CD4-positive, CD25-positive, alpha-beta regulatory T cell (primary cell): Measurements from ENCODE around the gene CREG1. TPM values are rescaled to one million over a fixed set of nuclear protein-coding genes. Genes with fewer than 3 reads are reported as not detected.

Source experiments
- ATAC-seq, 2 donors: fragments of 150-1000 bp; cut with Tn5 transposase; one replicate each; pipeline ENCODE4 v1.10.0; 2021; ENCODE audit warnings: low read depth in 2 of 2, moderate number of reproducible peaks in 2 of 2, moderate library complexity in 1 of 2
- DNase-seq, 3 donors: peaks; one replicate each; pipeline versions ENCODE4 v3.0.0 to v3.0.0-alpha.2; 2012 to 2022; ENCODE audit warnings: mixed read lengths in 1 of 3
- H3K27ac ChIP-seq: one replicate; pipeline ENCODE4 v1.7.0; 2013; ENCODE audit warnings: mild to moderate bottlenecking, low read length; ENCODE audit not compliant: insufficient read depth, poor library complexity, severe bottlenecking
- H3K27me3 ChIP-seq: one replicate; pipeline ENCODE4 v1.7.0; 2013; ENCODE audit warnings: low read length; ENCODE audit not compliant: control insufficient read depth, insufficient read depth
- H3K36me3 ChIP-seq: one replicate; pipeline ENCODE4 v1.7.0; 2013; ENCODE audit warnings: mild to moderate bottlenecking, low read length, moderate library complexity; ENCODE audit not compliant: control insufficient read depth, insufficient read depth
- H3K4me1 ChIP-seq: 2 replicates; pipeline ENCODE4 v1.7.0; 2013; ENCODE audit warnings: mild to moderate bottlenecking, low read length; ENCODE audit not compliant: insufficient read depth, control insufficient read depth, poor library complexity, severe bottlenecking
- H3K4me3 ChIP-seq: one replicate; pipeline ENCODE4 v1.7.0; 2013; ENCODE audit warnings: low read depth, mild to moderate bottlenecking, low read length, moderate library complexity
- H3K9me3 ChIP-seq, 2 experiments: 1 replicate in 1 of 2; 2 replicates in 1 of 2; pipeline ENCODE4 v1.7.0; 2013; ENCODE audit warnings: low read length in 2 of 2, mild to moderate bottlenecking in 1 of 2, moderate library complexity in 1 of 2; ENCODE audit not compliant: control insufficient read depth in 2 of 2
- H3K27ac Mint-ChIP-seq, 3 donors: one replicate each; pipeline ENCODE4 v1.8.0; 2020 to 2022; ENCODE audit warnings: mild to moderate bottlenecking in 3 of 3, mixed read lengths in 3 of 3, moderate library complexity in 2 of 3
- H3K27me3 Mint-ChIP-seq: one replicate; pipeline ENCODE4 v1.8.0; 2022; ENCODE audit warnings: mild to moderate bottlenecking, mixed read lengths
- H3K36me3 Mint-ChIP-seq: one replicate; pipeline ENCODE4 v1.8.0; 2020; ENCODE audit warnings: mixed read lengths
- H3K4me1 Mint-ChIP-seq, 4 donors: one replicate each; pipeline ENCODE4 v1.8.0; 2020 to 2022; ENCODE audit warnings: mixed read lengths in 4 of 4, mild to moderate bottlenecking in 1 of 4
- H3K4me3 Mint-ChIP-seq, 4 donors: one replicate each; pipeline ENCODE4 v1.8.0; 2020 to 2022; ENCODE audit warnings: mild to moderate bottlenecking in 4 of 4, mixed read lengths in 4 of 4, moderate library complexity in 3 of 4
- H3K9me3 Mint-ChIP-seq, 7 donors: one replicate each; pipeline ENCODE4 v1.8.0; 2020 to 2022; ENCODE audit warnings: mixed read lengths in 7 of 7, mild to moderate bottlenecking in 3 of 7, moderate library complexity in 2 of 7
- polyA plus RNA-seq, 4 donors: library from polyadenylated mRNA; unstranded; fragments of 300-500 nt; fragmentation: Illumina TruSeq; gene quantifications; one replicate each; pipeline ENCODE4 v1.2.3, GENCODE V29; 2021
- total RNA-seq: library from RNA; stranded (reverse); gene quantifications from one replicate; pipeline ENCODE4 v1.2.3, GENCODE V29; 2022

CREG1 gene
- total and polyA plus RNA-seq, 5 donors from 2014 or later: 6.7 to 29.7 (median 20.6) TPM

- H3K4me3 ChIP-seq: peak overlapping the region; percentile 51
- Mint-ChIP-seq H3K4me1 (peaks cover 40 to 98% (median 78%) of the 10 kb centered on the region in 4 donors), H3K27ac (peak overlapping the region; percentile 51 to 89 (median 57)), H3K36me3 (peaks cover 62% of the 10 kb centered on the region), H3K9me3 (no peaks in the 10 kb centered on the region), H3K27me3 (no peaks in the 10 kb centered on the region), H3K4me3 (peak overlapping the region; percentile 52 to 98 (median 77))
- H3K27me3 ChIP-seq: no peaks in the 10 kb centered on the region
- H3K27ac ChIP-seq: peak overlapping the region; percentile 70
- no peak for ATAC-seq
- H3K9me3 ChIP-seq: no peaks in the 10 kb centered on the region
- no peak for DNase-seq
- peaks cover 68% of the 10 kb centered on the region for H3K36me3 ChIP-seq
- H3K4me1 ChIP-seq: peaks cover 96% of the 10 kb centered on the region
These were observed 45.8 kb downstream of the CREG1 start for GRCh38 chr1:167507719-167508118.

DNA sequence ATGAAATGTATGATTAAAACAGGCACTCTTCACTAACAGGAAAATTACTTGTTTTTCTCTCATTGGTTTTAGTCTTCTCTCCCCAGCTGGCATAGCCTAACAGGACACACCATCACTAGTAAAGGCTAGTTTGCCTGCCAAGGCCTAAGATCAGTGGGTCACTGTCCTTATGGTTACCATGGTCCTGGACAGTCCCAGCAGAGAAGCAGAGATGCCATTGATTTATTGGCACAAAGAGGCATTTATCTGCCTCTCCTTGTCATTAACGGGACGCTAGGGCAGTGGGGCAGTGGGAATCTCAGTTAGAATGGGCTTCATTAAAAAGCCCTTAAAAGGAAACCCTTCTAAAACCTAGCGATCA is 49.1 kb downstream of the CREG1 start:
- H3K27me3 Mint-ChIP-seq: no peaks in the 10 kb centered on the region
- Histone ChIP-seq H3K9me3 (no peaks in the 10 kb centered on the region), H3K4me3 (peak overlapping the region; percentile 42), H3K27me3 (no peaks in the 10 kb centered on the region), H3K36me3 (peaks cover 52% of the 10 kb centered on the region), H3K27ac (peak overlapping the region; percentile 57), H3K4me1 (peaks cover 96% of the 10 kb centered on the region)
- H3K4me1 Mint-ChIP-seq: peaks cover 42 to 100% (median 81%) of the 10 kb centered on the region in 4 donors
- DNase-seq: no peak
- no peak for ATAC-seq
- peaks cover 51% of the 10 kb centered on the region for H3K36me3 Mint-ChIP-seq
- peak overlapping the region; percentile 65 to 87 (median 78) for H3K4me3 Mint-ChIP-seq
- H3K9me3 Mint-ChIP-seq: no peaks in the 10 kb centered on the region
- peak overlapping the region; percentile 83 to 95 (median 86) for H3K27ac Mint-ChIP-seq

- Histone ChIP-seq H3K4me3 (peak overlapping the region; percentile 59), H3K27ac (peak overlapping the region; percentile 81), H3K9me3 (no peaks in the 10 kb centered on the region), H3K27me3 (no peaks in the 10 kb centered on the region), H3K4me1 (peaks cover 96% of the 10 kb centered on the region), H3K36me3 (peaks cover 57% of the 10 kb centered on the region)
- DNase-seq: no peak
- peaks cover 43 to 100% (median 81%) of the 10 kb centered on the region in 4 donors for H3K4me1 Mint-ChIP-seq
- peak overlapping the region; percentile 70 to 87 (median 84) for H3K4me3 Mint-ChIP-seq
- no peaks in the 10 kb centered on the region for H3K9me3 Mint-ChIP-seq
- H3K36me3 Mint-ChIP-seq: peaks cover 49% of the 10 kb centered on the region
- H3K27ac Mint-ChIP-seq: peak overlapping the region; percentile 86 to 95 (median 86)
- no peak for ATAC-seq
- no peaks in the 10 kb centered on the region for H3K27me3 Mint-ChIP-seq
These were observed 49.7 kb downstream of the CREG1 start for GRCh38 chr1:167503626-167504466.

- peak overlapping the region; percentile 59 for H3K4me3 ChIP-seq
- H3K36me3 ChIP-seq: peaks cover 57% of the 10 kb centered on the region
- H3K4me1 ChIP-seq: peaks cover 99% of the 10 kb centered on the region
- no peaks in the 10 kb centered on the region for H3K9me3 ChIP-seq
- H3K27ac ChIP-seq: peak overlapping the region; percentile 81
- ATAC-seq (no peak), DNase-seq (no peak)
- Mint-ChIP-seq H3K4me3 (peak overlapping the region; percentile 70 to 92 (median 84)), H3K27ac (peak overlapping the region; percentile 63 to 96 (median 86)), H3K27me3 (no peaks in the 10 kb centered on the region), H3K9me3 (no peaks in the 10 kb centered on the region), H3K4me1 (peaks cover 47 to 100% (median 80%) of the 10 kb centered on the region in 4 donors), H3K36me3 (peaks cover 47% of the 10 kb centered on the region)
- no peaks in the 10 kb centered on the region for H3K27me3 ChIP-seq
These were observed 50.7 kb downstream of the CREG1 start for GRCh38 chr1:167502719-167503462.

- H3K27ac ChIP-seq: peak overlapping the region; percentile 81
- ATAC-seq (no peak), DNase-seq (no peak)
- H3K9me3 ChIP-seq: no peaks in the 10 kb centered on the region
- peaks cover 48% of the 10 kb centered on the region for H3K36me3 Mint-ChIP-seq
- peaks cover 51 to 100% (median 85%) of the 10 kb centered on the region in 4 donors for H3K4me1 Mint-ChIP-seq
- peak overlapping the region; percentile 59 for H3K4me3 ChIP-seq
- no peaks in the 10 kb centered on the region for H3K27me3 ChIP-seq
- H3K9me3 Mint-ChIP-seq: peaks cover 0 to 1% (median 0%) of the 10 kb centered on the region in 7 donors
- peak overlapping the region; percentile 70 to 92 (median 84) for H3K4me3 Mint-ChIP-seq
- peaks cover 99% of the 10 kb centered on the region for H3K4me1 ChIP-seq
- H3K36me3 ChIP-seq: peaks cover 59% of the 10 kb centered on the region
- H3K27ac Mint-ChIP-seq: peak overlapping the region; percentile 86 to 96 (median 94)
- H3K27me3 Mint-ChIP-seq: no peaks in the 10 kb centered on the region
These were observed 51.4 kb downstream of the CREG1 start for GRCh38 chr1:167502192-167502551.

DNA sequence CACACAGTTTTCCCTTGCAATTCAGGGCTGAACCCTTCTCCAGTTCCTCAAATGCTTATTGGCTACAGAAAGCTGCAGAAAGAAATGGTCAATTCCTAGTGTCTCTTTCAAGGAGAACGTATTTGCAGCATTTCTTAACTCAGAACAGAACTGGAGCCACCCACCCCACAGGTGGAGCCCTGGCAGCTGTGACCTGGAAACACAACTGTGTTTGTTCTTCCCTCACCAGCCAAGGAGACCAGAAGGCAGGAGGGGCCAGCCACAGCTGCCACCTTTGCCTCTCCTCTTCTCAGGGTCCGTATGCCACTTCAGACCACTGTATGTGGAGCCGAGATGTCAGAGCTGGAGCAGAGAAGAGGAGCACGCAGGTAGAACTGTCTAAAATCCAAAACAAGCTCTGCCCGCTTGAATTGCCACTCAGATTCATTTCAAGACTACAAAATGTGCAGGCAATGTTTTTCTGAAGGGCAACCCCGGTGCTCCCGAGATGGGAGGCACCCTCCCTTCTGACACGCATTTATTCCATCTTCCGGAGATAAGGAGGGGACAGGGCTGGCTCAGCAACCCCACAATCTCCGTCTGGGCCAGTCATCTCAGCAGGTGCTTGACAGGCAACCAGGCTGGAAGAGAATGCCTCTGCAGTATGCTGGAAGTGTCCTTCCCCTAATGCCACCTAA is 51.9 kb downstream of the CREG1 start:
- Mint-ChIP-seq H3K36me3 (peaks cover 52% of the 10 kb centered on the region), H3K27me3 (no peaks in the 10 kb centered on the region), H3K4me3 (peak overlapping the region; percentile 70 to 92 (median 84)), H3K27ac (peak overlapping the region; percentile 86 to 96 (median 94)), H3K4me1 (peaks cover 56 to 100% (median 88%) of the 10 kb centered on the region in 4 donors), H3K9me3 (peaks cover 0 to 1% (median 0%) of the 10 kb centered on the region in 7 donors)
- Histone ChIP-seq H3K27ac (peak overlapping the region; percentile 81), H3K27me3 (no peaks in the 10 kb centered on the region), H3K4me3 (peak overlapping the region; percentile 59), H3K4me1 (peaks cover 99% of the 10 kb centered on the region), H3K9me3 (no peaks in the 10 kb centered on the region), H3K36me3 (peaks cover 63% of the 10 kb centered on the region)
- ATAC-seq (no peak), DNase-seq (peak in 1 of 3 donors; percentile 61)

- Mint-ChIP-seq H3K27ac (peak overlapping the region; percentile 86 to 96 (median 94)), H3K36me3 (peaks cover 62% of the 10 kb centered on the region), H3K4me3 (peak overlapping the region; percentile 70 to 92 (median 84)), H3K27me3 (no peaks in the 10 kb centered on the region), H3K4me1 (peaks cover 59 to 100% (median 91%) of the 10 kb centered on the region in 4 donors), H3K9me3 (peaks cover 0 to 1% (median 0%) of the 10 kb centered on the region in 7 donors)
- H3K27ac ChIP-seq: peak overlapping the region; percentile 81
- peaks cover 99% of the 10 kb centered on the region for H3K4me1 ChIP-seq
- peak; percentile 86 to 88 for ATAC-seq
- peaks cover 71% of the 10 kb centered on the region for H3K36me3 ChIP-seq
- H3K9me3 ChIP-seq: no peaks in the 10 kb centered on the region
- no peaks in the 10 kb centered on the region for H3K27me3 ChIP-seq
- peak overlapping the region; percentile 56 for H3K4me3 ChIP-seq
- peak in 2 of 3 donors; percentile 38 to 85 for DNase-seq
These were observed 53.2 kb downstream of the CREG1 start for GRCh38 chr1:167500283-167500860.
